Measurements from ENCODE around the gene NEO1. TPM values are rescaled to one million over a fixed set of nuclear protein-coding genes. Genes with fewer than 3 reads are reported as not detected.

NEO1 gene
- total and polyA plus RNA-seq, 2 of the 13 experiments (the other 11 are each of a cell fraction or from before 2014, with no cell fraction given), result 8.4 to 11.0 TPM

DNA sequence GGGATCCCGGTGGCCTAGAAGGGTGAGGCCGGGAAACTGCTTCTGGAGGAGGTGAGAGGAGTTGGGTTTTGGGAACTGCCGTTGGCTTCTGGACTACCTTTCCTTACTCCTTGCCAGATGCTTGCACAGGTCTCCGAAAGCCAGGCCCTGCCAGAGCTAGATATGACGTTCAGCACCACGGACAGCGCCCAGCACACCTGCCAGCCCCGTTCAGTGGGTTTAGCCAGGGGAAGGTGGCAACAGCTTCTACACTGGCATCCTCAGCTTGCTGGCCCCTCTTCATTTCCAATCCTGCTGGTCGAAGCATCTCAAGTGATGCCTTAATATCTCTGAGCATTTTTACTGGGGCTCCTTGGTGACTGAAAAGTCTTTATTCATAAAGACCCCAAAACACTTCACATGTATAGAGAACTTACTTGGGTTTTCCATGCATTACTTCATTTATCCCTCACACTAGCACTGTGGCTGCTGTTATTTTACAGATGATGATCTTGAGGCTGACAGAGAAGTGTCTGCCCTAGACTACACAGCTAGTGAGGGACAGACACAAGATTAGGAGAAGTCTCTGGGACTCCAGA, 294.6 kb downstream of the NEO1 start (continued):
- TF ChIP-seq, protein P1, sequence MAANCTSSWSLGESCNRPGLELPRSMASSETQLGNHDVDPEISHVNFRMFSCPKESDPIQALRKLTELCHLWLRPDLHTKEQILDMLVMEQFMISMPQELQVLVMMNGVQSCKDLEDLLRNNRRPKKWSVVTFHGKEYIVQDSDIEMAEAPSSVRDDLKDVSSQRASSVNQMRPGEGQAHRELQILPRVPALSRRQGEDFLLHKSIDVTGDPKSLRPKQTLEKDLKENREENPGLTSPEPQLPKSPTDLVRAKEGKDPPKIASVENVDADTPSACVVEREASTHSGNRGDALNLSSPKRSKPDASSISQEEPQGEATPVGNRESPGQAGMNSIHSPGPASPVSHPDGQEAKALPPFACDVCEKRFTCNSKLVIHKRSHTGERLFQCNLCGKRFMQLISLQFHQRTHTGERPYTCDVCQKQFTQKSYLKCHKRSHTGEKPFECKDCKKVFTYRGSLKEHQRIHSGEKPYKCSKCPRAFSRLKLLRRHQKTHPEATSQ (CRISPR knock-in tag; IDR thresholded peaks at IDR 0.05; ENCODE audit: borderline replicate concordance), result no peak
- TF ChIP-seq RORA (CRISPR knock-in tag; IDR thresholded peaks at IDR 0.05) (no peak), HOXA5 (CRISPR knock-in tag; IDR thresholded peaks at IDR 0.05) (peak; percentile 80; the same call in 1 of the 2 replicates), ZSCAN12 (CRISPR knock-in tag; IDR thresholded peaks at IDR 0.05) (peak; percentile 52; the same call in 1 of the 2 replicates), MEF2D (CRISPR knock-in tag; IDR thresholded peaks at IDR 0.05) (0 out of 2 replicates have a peak, but pooled peaks have one; percentile 34), ZBTB8A (CRISPR knock-in tag; IDR thresholded peaks at IDR 0.05; ENCODE audit: borderline replicate concordance, low read depth) (no peak), RBM39 (IDR thresholded peaks at IDR 0.05; ENCODE audit: low read depth, low read length, poor library complexity, severe bottlenecking) (no peak), ZFP90 (CRISPR knock-in tag; IDR thresholded peaks at IDR 0.05; ENCODE audit: borderline replicate concordance) (no peak), RARA (CRISPR knock-in tag; IDR thresholded peaks at IDR 0.05) (peak; percentile 67), ZNF839 (CRISPR knock-in tag; IDR thresholded peaks at IDR 0.05; ENCODE audit: borderline replicate concordance) (no peak), ZNF569 (CRISPR knock-in tag; IDR thresholded peaks at IDR 0.05; ENCODE audit: borderline replicate concordance) (no peak), SSRP1 (CRISPR knock-in tag; IDR thresholded peaks at IDR 0.05) (no peak), SAP130 (CRISPR knock-in tag; IDR thresholded peaks at IDR 0.05; ENCODE audit: low read depth) (peak; percentile 57), TBP (CRISPR knock-in tag; IDR thresholded peaks at IDR 0.05) (no peak), KDM4B (CRISPR knock-in tag; IDR thresholded peaks at IDR 0.05) (peak; percentile 79; the same call in 1 of the 2 replicates), KDM1A (CRISPR knock-in tag; IDR thresholded peaks at IDR 0.05) (no peak)
- TF ChIP-seq, protein P2, sequence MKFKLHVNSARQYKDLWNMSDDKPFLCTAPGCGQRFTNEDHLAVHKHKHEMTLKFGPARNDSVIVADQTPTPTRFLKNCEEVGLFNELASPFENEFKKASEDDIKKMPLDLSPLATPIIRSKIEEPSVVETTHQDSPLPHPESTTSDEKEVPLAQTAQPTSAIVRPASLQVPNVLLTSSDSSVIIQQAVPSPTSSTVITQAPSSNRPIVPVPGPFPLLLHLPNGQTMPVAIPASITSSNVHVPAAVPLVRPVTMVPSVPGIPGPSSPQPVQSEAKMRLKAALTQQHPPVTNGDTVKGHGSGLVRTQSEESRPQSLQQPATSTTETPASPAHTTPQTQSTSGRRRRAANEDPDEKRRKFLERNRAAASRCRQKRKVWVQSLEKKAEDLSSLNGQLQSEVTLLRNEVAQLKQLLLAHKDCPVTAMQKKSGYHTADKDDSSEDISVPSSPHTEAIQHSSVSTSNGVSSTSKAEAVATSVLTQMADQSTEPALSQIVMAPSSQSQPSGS (CRISPR knock-in tag; IDR thresholded peaks at IDR 0.05), result peak; percentile 75
- TF ChIP-seq, protein P3, sequence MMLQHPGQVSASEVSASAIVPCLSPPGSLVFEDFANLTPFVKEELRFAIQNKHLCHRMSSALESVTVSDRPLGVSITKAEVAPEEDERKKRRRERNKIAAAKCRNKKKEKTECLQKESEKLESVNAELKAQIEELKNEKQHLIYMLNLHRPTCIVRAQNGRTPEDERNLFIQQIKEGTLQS (CRISPR knock-in tag; IDR thresholded peaks at IDR 0.05), result peak; percentile 25; the same call in 1 of the 2 replicates
- TF ChIP-seq, protein P4, sequence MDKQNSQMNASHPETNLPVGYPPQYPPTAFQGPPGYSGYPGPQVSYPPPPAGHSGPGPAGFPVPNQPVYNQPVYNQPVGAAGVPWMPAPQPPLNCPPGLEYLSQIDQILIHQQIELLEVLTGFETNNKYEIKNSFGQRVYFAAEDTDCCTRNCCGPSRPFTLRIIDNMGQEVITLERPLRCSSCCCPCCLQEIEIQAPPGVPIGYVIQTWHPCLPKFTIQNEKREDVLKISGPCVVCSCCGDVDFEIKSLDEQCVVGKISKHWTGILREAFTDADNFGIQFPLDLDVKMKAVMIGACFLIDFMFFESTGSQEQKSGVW (CRISPR knock-in tag; IDR thresholded peaks at IDR 0.05; ENCODE audit: borderline replicate concordance), result 0 out of 2 replicates have a peak, but pooled peaks have one; percentile 72
- TF ChIP-seq, protein P5, sequence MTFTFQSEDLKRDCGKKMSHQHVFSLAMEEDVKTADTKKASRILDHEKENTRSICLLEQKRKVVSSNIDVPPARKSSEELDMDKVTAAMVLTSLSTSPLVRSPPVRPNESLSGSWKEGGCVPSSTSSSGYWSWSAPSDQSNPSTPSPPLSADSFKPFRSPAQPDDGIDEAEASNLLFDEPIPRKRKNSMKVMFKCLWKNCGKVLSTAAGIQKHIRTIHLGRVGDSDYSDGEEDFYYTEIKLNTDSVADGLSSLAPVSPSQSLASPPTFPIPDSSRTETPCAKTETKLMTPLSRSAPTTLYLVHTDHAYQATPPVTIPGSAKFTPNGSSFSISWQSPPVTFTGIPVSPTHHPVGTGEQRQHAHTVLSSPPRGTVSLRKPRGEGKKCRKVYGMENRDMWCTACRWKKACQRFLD (CRISPR knock-in tag; IDR thresholded peaks at IDR 0.05; ENCODE audit: borderline replicate concordance), result no peak
- TF ChIP-seq, protein P6, sequence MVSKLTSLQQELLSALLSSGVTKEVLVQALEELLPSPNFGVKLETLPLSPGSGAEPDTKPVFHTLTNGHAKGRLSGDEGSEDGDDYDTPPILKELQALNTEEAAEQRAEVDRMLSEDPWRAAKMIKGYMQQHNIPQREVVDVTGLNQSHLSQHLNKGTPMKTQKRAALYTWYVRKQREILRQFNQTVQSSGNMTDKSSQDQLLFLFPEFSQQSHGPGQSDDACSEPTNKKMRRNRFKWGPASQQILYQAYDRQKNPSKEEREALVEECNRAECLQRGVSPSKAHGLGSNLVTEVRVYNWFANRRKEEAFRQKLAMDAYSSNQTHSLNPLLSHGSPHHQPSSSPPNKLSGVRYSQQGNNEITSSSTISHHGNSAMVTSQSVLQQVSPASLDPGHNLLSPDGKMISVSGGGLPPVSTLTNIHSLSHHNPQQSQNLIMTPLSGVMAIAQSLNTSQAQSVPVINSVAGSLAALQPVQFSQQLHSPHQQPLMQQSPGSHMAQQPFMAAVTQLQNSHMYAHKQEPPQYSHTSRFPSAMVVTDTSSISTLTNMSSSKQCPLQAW (CRISPR knock-in tag; IDR thresholded peaks at IDR 0.05), result no peak
- TF ChIP-seq, protein P7, sequence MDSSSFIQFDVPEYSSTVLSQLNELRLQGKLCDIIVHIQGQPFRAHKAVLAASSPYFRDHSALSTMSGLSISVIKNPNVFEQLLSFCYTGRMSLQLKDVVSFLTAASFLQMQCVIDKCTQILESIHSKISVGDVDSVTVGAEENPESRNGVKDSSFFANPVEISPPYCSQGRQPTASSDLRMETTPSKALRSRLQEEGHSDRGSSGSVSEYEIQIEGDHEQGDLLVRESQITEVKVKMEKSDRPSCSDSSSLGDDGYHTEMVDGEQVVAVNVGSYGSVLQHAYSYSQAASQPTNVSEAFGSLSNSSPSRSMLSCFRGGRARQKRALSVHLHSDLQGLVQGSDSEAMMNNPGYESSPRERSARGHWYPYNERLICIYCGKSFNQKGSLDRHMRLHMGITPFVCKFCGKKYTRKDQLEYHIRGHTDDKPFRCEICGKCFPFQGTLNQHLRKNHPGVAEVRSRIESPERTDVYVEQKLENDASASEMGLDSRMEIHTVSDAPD (CRISPR knock-in tag; IDR thresholded peaks at IDR 0.05), result no peak
